Tibial nerve (tissue), 4 donors: ENCODE measurements around the gene CLGN. TPM values are rescaled to one million over a fixed set of nuclear protein-coding genes. Genes with fewer than 3 reads are reported as not detected.

Experiments used
- DNase-seq, 2 donors: peaks; one replicate each; pipeline ENCODE4 v3.0.0-alpha.2; 2019; ENCODE audit warnings: low spot score in 2 of 2
- H3K27ac ChIP-seq, 4 donors: fragments of 200-600 bp; sonication (generic) in 3 of 4; one replicate each; pipeline ENCODE4 v1.5.1; 2017 to 2019; ENCODE audit warnings: mild to moderate bottlenecking in 1 of 4
- H3K27me3 ChIP-seq, 2 donors: fragments of 200-600 bp; sonication (generic) in 1 of 2; one replicate each; pipeline versions ENCODE4 v1.5.1 to v1.6.0; 2017 to 2019
- H3K36me3 ChIP-seq, 3 donors: fragments of 200-600 bp; sonication (generic); one replicate each; pipeline ENCODE4 v1.5.1; 2018 to 2019
- H3K4me1 ChIP-seq, 4 donors: fragments of 200-600 bp; sonication (generic) in 3 of 4; one replicate each; pipeline ENCODE4 v1.5.1; 2017 to 2019
- H3K4me3 ChIP-seq, 4 donors: fragments of 200-600 bp; sonication (generic) in 3 of 4; one replicate each; pipeline ENCODE4 v1.5.1; 2017 to 2019; ENCODE audit warnings: mild to moderate bottlenecking in 1 of 4, moderate library complexity in 1 of 4
- H3K9me3 ChIP-seq, 4 donors: fragments of 200-600 bp; sonication (generic) in 3 of 4; one replicate each; pipeline ENCODE4 v1.5.1; 2017 to 2019
- CTCF ChIP-seq, 5 experiments: fragments of 200-600 bp in 3 of 5; fragments of 450-650 bp in 2 of 5; sonication (generic) in 3 of 5; IDR thresholded peaks; one replicate each; pipeline ENCODE4 v1.5.1; 2016 to 2019; ENCODE audit warnings: antibody characterized with exemption in 5 of 5, mild to moderate bottlenecking in 3 of 5, moderate library complexity in 2 of 5
- EP300 ChIP-seq, 2 donors: sonication (generic); formaldehyde crosslinking; IDR thresholded peaks; one replicate each; pipeline ENCODE4 v1.6.1; 2017; ENCODE audit warnings: antibody characterized with exemption in 2 of 2, mild to moderate bottlenecking in 1 of 2
- POLR2A ChIP-seq, 2 donors: fragments of 450-650 bp; IDR thresholded peaks; one replicate each; pipeline ENCODE4 v1.6.1; 2017; ENCODE audit warnings: antibody characterized with exemption in 2 of 2, mild to moderate bottlenecking in 2 of 2, moderate library complexity in 2 of 2
- WGBS, 2 donors: methylation state at CpG; one replicate each; pipeline ENCODE4 v1.1.5; 2018; 5-methylcytosine and 5-hydroxymethylcytosine counted together
- total RNA-seq, 4 donors: library from RNA; depleted of rRNA; stranded (reverse); fragments of >200 nt; gene quantifications; one replicate each; pipeline ENCODE4 v1.1.0, GENCODE V29; 2016

CLGN gene
- total RNA-seq, 4 donors from 2014 or later, result 0.42 to 2.5 (median 1.1) TPM

- H3K4me1 ChIP-seq, result no peaks in the 10 kb centered on the region
- H3K27me3 ChIP-seq, result no peaks in the 10 kb centered on the region
- 83 to 96% methylated on average over 1 of the region's 1 CpG for WGBS, 2 donors
- H3K9me3 ChIP-seq, result no peaks in the 10 kb centered on the region
- TF ChIP-seq EP300 (IDR thresholded peaks at IDR 0.05), result no peak
- TF ChIP-seq CTCF (IDR thresholded peaks at IDR 0.05), result no peak
- no peak for TF ChIP-seq POLR2A (IDR thresholded peaks at IDR 0.05)
- no peak for DNase-seq
- H3K4me3 ChIP-seq, result no peak overlapping the region
- H3K27ac ChIP-seq, result no peak overlapping the region
- H3K36me3 ChIP-seq, result no peaks in the 10 kb centered on the region
Measured at GRCh38 chr4:140408974-140409373, 18.5 kb downstream of the CLGN start.

- H3K9me3 ChIP-seq, result no peaks in the 10 kb centered on the region
- no peak for DNase-seq
- H3K27ac ChIP-seq, result no peak overlapping the region
- no peaks in the 10 kb centered on the region for H3K27me3 ChIP-seq
- no peaks in the 10 kb centered on the region for H3K4me1 ChIP-seq
- H3K36me3 ChIP-seq, result no peaks in the 10 kb centered on the region
- no peak for TF ChIP-seq EP300 (IDR thresholded peaks at IDR 0.05)
- TF ChIP-seq CTCF (IDR thresholded peaks at IDR 0.05), result no peak
- no peak for TF ChIP-seq POLR2A (IDR thresholded peaks at IDR 0.05)
- H3K4me3 ChIP-seq, result no peak overlapping the region
Measured at GRCh38 chr4:140406292-140406691, 21.2 kb downstream of the CLGN start.

GRCh38 chr4:140400111-140400510, 27.3 kb downstream of the CLGN start:
- Histone ChIP-seq H3K27ac (no peak overlapping the region), H3K4me3 (no peak overlapping the region), H3K36me3 (no peaks in the 10 kb centered on the region), H3K9me3 (no peaks in the 10 kb centered on the region), H3K27me3 (no peaks in the 10 kb centered on the region), H3K4me1 (no peaks in the 10 kb centered on the region)
- WGBS, 2 donors, result 81 to 82% methylated on average over 2 of the region's 2 CpGs
- TF ChIP-seq POLR2A (IDR thresholded peaks at IDR 0.05) (no peak), CTCF (IDR thresholded peaks at IDR 0.05) (no peak), EP300 (IDR thresholded peaks at IDR 0.05) (no peak)
- no peak for DNase-seq

- H3K36me3 ChIP-seq, result no peaks in the 10 kb centered on the region
- H3K4me1 ChIP-seq, result no peaks in the 10 kb centered on the region
- TF ChIP-seq EP300 (IDR thresholded peaks at IDR 0.05), result no peak
- TF ChIP-seq CTCF (IDR thresholded peaks at IDR 0.05), result no peak
- TF ChIP-seq POLR2A (IDR thresholded peaks at IDR 0.05), result no peak
- no peak overlapping the region for H3K27ac ChIP-seq
- WGBS, 2 donors, result 72 to 74% methylated on average over 5 of the region's 5 CpGs
- no peaks in the 10 kb centered on the region for H3K9me3 ChIP-seq
- H3K27me3 ChIP-seq, result no peaks in the 10 kb centered on the region
- no peak for DNase-seq
- no peak overlapping the region for H3K4me3 ChIP-seq
Measured at GRCh38 chr4:140395668-140396067, 31.8 kb downstream of the CLGN start.

GRCh38 chr4:140388015-140388414, 39.4 kb downstream of the CLGN start:
- no peak for TF ChIP-seq POLR2A (IDR thresholded peaks at IDR 0.05)
- TF ChIP-seq CTCF (IDR thresholded peaks at IDR 0.05), result no peak
- no peak for TF ChIP-seq EP300 (IDR thresholded peaks at IDR 0.05)
- WGBS, 2 donors, result 78 to 86% methylated on average over 1 of the region's 1 CpG
- Histone ChIP-seq H3K27ac (no peak overlapping the region), H3K36me3 (peaks cover 0 to 8% (median 0%) of the 10 kb centered on the region in 3 donors), H3K9me3 (no peaks in the 10 kb centered on the region), H3K4me3 (no peak overlapping the region), H3K27me3 (no peaks in the 10 kb centered on the region), H3K4me1 (no peaks in the 10 kb centered on the region)
- DNase-seq, result no peak
